ENCODE data around the gene RSRC2. TPM values are rescaled to one million over a fixed set of nuclear protein-coding genes. Genes with fewer than 3 reads are reported as not detected.
"Not testable (repeated sequence)": the region's sequence is repeated elsewhere in the genome, so short reads cannot be mapped to it uniquely, and the experiment has no call there.

RSRC2 gene
- total RNA-seq, 2 donors from 2014 or later: 57.8 to 84.5 TPM

DNA sequence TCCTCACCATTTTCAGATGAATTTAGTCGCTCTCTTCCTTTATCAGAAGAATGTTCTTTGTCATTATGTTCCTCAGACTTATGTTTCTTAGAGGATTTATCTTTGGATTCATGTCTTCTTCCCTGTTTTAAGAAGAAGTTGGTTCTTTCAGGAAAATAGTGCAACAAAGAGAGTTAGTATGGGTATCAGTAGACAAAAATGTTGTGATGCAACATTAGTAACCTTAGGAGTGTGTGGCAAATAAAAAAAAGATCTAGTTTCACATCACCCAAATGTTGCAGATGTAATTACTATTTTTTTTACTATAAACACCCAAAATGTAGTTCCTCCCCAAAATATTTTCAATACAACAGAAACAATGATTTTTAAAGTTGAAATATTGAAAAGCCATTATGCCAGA is 7.8 kb downstream of the RSRC2 start:
- H3K36me3 ChIP-seq: peaks cover 38% of the 10 kb centered on the region
- no peaks in the 10 kb centered on the region for H3K27me3 ChIP-seq
- no peak overlapping the region for H3K4me3 ChIP-seq
- H3K27ac ChIP-seq: no peak overlapping the region
- no peaks in the 10 kb centered on the region for H3K4me1 ChIP-seq
- H3K9ac ChIP-seq (ENCODE audit: low read depth in 2 of 2, low read length in 2 of 2): no peak overlapping the region
- TF ChIP-seq, protein P1, sequence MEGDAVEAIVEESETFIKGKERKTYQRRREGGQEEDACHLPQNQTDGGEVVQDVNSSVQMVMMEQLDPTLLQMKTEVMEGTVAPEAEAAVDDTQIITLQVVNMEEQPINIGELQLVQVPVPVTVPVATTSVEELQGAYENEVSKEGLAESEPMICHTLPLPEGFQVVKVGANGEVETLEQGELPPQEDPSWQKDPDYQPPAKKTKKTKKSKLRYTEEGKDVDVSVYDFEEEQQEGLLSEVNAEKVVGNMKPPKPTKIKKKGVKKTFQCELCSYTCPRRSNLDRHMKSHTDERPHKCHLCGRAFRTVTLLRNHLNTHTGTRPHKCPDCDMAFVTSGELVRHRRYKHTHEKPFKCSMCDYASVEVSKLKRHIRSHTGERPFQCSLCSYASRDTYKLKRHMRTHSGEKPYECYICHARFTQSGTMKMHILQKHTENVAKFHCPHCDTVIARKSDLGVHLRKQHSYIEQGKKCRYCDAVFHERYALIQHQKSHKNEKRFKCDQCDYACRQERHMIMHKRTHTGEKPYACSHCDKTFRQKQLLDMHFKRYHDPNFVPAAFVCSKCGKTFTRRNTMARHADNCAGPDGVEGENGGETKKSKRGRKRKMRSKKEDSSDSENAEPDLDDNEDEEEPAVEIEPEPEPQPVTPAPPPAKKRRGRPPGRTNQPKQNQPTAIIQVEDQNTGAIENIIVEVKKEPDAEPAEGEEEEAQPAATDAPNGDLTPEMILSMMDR (IDR thresholded peaks at IDR 0.05): no peak
- no peaks in the 10 kb centered on the region for H3K9me3 ChIP-seq
- intact Hi-C loops (cut with DNase I): no loop called here
- DNase-seq: no peak

- no peaks in the 10 kb centered on the region for H3K9me3 ChIP-seq
- H3K4me3 ChIP-seq: no peak overlapping the region
- intact Hi-C loops (cut with DNase I): no loop called here
- no peak overlapping the region for H3K9ac ChIP-seq (ENCODE audit: low read depth in 2 of 2, low read length in 2 of 2)
- TF ChIP-seq, protein P1 (IDR thresholded peaks at IDR 0.05): no peak
- DNase-seq: no peak
- H3K27ac ChIP-seq: no peak overlapping the region
- no peaks in the 10 kb centered on the region for H3K27me3 ChIP-seq
- H3K4me1 ChIP-seq: no peaks in the 10 kb centered on the region
- peaks cover 38% of the 10 kb centered on the region for H3K36me3 ChIP-seq
Measured at GRCh38 chr12:122517877-122518276, 8.9 kb downstream of the RSRC2 start.

DNA sequence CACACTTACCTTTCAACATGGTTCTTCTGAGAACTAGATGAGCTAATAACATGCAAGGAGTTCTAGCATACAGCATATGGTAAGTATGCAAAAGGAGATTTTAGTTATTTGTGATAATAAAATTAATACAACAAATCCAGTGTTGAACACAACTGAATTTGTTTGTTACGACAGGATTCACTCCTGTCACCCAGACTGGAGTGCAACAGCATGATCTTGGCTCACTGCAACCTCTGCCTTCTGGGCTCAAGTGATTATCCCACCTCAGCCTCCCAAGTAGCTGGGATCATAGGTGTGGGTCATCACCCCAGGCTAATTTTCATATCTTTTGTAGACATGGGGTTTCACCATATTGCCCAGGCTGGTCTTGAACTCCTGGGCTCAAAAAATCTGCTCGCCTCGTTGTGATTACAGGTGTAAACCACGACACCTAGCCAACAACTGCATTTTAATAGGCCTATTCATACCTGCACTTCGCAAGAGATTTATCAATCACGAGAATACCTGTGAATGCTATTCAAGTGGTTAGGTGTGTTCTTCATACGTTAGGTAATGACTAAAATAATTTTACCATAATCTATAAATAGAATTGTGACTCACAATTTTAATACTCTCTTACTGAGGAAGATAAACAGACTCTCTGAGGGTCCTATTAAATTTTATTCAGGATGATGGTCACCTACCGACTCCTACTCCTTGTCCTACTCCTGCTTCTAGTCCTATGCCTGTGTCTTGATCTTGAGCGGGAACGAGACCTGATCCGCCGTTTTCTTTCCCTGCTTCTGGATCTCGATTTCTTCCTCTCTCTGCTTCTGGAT is 10.0 kb downstream of the RSRC2 start:
- Histone ChIP-seq H3K27ac (no peak overlapping the region), H3K36me3 (peaks cover 42% of the 10 kb centered on the region), H3K4me1 (no peaks in the 10 kb centered on the region), H3K9ac (ENCODE audit: low read depth in 2 of 2, low read length in 2 of 2) (no peak overlapping the region), H3K27me3 (no peaks in the 10 kb centered on the region), H3K4me3 (no peak overlapping the region), H3K9me3 (no peaks in the 10 kb centered on the region)
- intact Hi-C loops (cut with DNase I): no loop called here
- no peak for DNase-seq
- TF ChIP-seq, protein P1 (IDR thresholded peaks at IDR 0.05): no peak

DNA sequence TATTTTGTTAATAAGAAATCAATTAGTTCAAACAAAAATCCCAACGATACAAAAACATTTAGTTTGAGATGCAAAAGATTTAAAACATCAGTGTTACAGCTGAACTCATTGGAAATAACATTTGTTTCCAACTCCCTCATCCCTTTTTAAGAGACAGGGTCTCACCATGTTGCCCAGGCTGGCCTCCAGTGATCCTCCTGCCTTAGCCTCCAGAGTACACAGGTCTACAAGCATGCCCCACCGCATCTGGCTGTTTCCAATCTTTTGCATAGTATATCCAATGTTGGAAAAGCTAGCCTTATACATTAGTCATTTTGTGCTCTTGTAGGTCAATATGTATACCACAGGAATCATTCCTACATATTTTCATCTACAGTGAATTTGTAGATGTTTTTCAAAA is 11.5 kb downstream of the RSRC2 start:
- Histone ChIP-seq H3K4me1 (no peaks in the 10 kb centered on the region), H3K9ac (ENCODE audit: low read depth in 2 of 2, low read length in 2 of 2) (no peak overlapping the region), H3K4me3 (no peak overlapping the region), H3K9me3 (no peaks in the 10 kb centered on the region), H3K27me3 (no peaks in the 10 kb centered on the region), H3K36me3 (peaks cover 51% of the 10 kb centered on the region), H3K27ac (no peak overlapping the region)
- intact Hi-C loops (cut with DNase I): no loop called here
- no peak for DNase-seq
- TF ChIP-seq, protein P1 (IDR thresholded peaks at IDR 0.05): no peak

DNA sequence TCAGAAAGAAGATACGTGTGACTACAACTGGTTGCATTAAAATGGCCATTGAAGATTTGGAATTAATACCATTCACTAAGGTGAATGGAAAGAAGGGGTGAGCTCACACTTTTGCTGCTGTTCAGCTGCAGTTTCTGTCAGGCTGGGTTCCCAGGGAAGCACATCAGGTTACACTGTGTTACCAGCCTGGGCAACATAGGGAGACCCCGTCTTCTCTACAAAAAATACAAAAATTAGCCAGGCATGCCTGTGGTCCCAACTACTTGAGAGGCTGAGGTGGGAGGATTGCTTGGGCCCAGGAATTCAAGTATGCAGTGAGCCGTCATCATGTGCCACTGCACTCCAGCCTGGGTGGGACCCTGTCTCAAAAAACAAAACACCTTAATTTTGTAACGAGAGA is 13.1 kb downstream of the RSRC2 start:
- intact Hi-C loops (cut with DNase I): no loop called here
- no peaks in the 10 kb centered on the region for H3K9me3 ChIP-seq
- H3K27ac ChIP-seq: no peak overlapping the region
- H3K36me3 ChIP-seq: peaks cover 60% of the 10 kb centered on the region
- H3K27me3 ChIP-seq: no peaks in the 10 kb centered on the region
- TF ChIP-seq, protein P1 (IDR thresholded peaks at IDR 0.05): no peak
- H3K9ac ChIP-seq (ENCODE audit: low read depth in 2 of 2, low read length in 2 of 2): no peak overlapping the region
- no peak overlapping the region for H3K4me3 ChIP-seq
- no peaks in the 10 kb centered on the region for H3K4me1 ChIP-seq
- DNase-seq: no peak

GRCh38 chr12:122513028-122513427 is 13.7 kb downstream of the RSRC2 start:
- intact Hi-C loops (cut with DNase I); H3K4me3 ChIP-seq; H3K9ac ChIP-seq (ENCODE audit: low read depth in 2 of 2, low read length in 2 of 2); H3K9me3 ChIP-seq; H3K4me1 ChIP-seq; DNase-seq; H3K27ac ChIP-seq; H3K27me3 ChIP-seq: not testable (repeated sequence)
- peaks cover 58% of the 10 kb centered on the region for H3K36me3 ChIP-seq

All from colonic mucosa (tissue), 4 donors.